Measurements from ENCODE around the gene CAMK1D.

Gene CAMK1D

GRCh38 chr10:12427276-12427675, 77.9 kb downstream of the CAMK1D start (continued):
- TF ChIP-seq ZNF580 (tag by site-specific recombination; IDR thresholded peaks at IDR 0.05): no peak
- no peak for TF ChIP-seq ZBTB1 (tag by site-specific recombination; IDR thresholded peaks at IDR 0.05)
- TF ChIP-seq CTCF (tag by site-specific recombination; IDR thresholded peaks at IDR 0.05): no peak
- no peak for TF ChIP-seq ZNF843 (tag by site-specific recombination; IDR thresholded peaks at IDR 0.05)

GRCh38 chr10:12428447-12429135, 79.2 kb downstream of the CAMK1D start:
- H3K36me3 ChIP-seq (ENCODE audit: control insufficient read depth in 2 of 2, insufficient read depth in 1 of 2, low read length in 2 of 2): no peaks in the 10 kb centered on the region
- no peaks in the 10 kb centered on the region for H3K9me3 ChIP-seq (ENCODE audit: control insufficient read depth, insufficient read depth, low read depth, low read length)
- ChIA-PET CTCF (interaction anchor here (0.6 to 1.0 kb wide), 2 partner anchors 80 to 215 kb away, joined by 3 read pairs; no protein-coding TSS in a partner anchor), POLR2A (no interaction called here)
- no peaks in the 10 kb centered on the region for H3K4me1 ChIP-seq (ENCODE audit: control insufficient read depth, insufficient read depth, low read length)
- H3K4me3 ChIP-seq (ENCODE audit: low read depth, low read length): no peak overlapping the region
- no peak for TF ChIP-seq ZNF580 (tag by site-specific recombination; IDR thresholded peaks at IDR 0.05)
- TF ChIP-seq ZNF239 (tag by site-specific recombination; IDR thresholded peaks at IDR 0.05): no peak
- TF ChIP-seq ZFHX2 (tag by site-specific recombination; conservative IDR thresholded peaks at IDR 0.05): 0 out of 2 replicates have a peak, but pooled peaks have one; percentile 10
- TF ChIP-seq ZNF548 (tag by site-specific recombination; IDR thresholded peaks at IDR 0.05): peak; percentile 93
- TF ChIP-seq SP3 (tag by site-specific recombination; IDR thresholded peaks at IDR 0.05): no peak
- no peak overlapping the region for H3K27ac ChIP-seq (ENCODE audit: extremely low read depth, low read depth, low read length)

- Histone ChIP-seq H3K9me3 (ENCODE audit: control insufficient read depth, insufficient read depth, low read depth, low read length) (no peaks in the 10 kb centered on the region), H3K4me1 (ENCODE audit: control insufficient read depth, insufficient read depth, low read length) (peaks cover 6% of the 10 kb centered on the region; the same call in 1 of the 2 replicates), H3K4me3 (ENCODE audit: low read depth, low read length) (no peak overlapping the region), H3K36me3 (ENCODE audit: control insufficient read depth in 2 of 2, insufficient read depth in 1 of 2, low read length in 2 of 2) (no peaks in the 10 kb centered on the region), H3K27ac (ENCODE audit: extremely low read depth, low read depth, low read length) (no peak overlapping the region)
- ChIA-PET CTCF (no interaction called here), POLR2A (no interaction called here)
- TF ChIP-seq ZNF513 (tag by site-specific recombination; IDR thresholded peaks at IDR 0.05): peak; percentile 72
- no peak for TF ChIP-seq GLI2 (tag by site-specific recombination; IDR thresholded peaks at IDR 0.05; ENCODE audit: borderline replicate concordance, low read depth)
- TF ChIP-seq ZNF677 (tag by site-specific recombination; IDR thresholded peaks at IDR 0.05): no peak
- TF ChIP-seq ZNF121 (tag by site-specific recombination; IDR thresholded peaks at IDR 0.05): peak; percentile 82
- no peak for TF ChIP-seq REPIN1 (tag by site-specific recombination; IDR thresholded peaks at IDR 0.05; ENCODE audit: low read depth)
Measured at GRCh38 chr10:12430406-12430982, 81.1 kb downstream of the CAMK1D start.

Data from HEK293 (cell line).